Osteoblast (primary cell): ENCODE measurements around the gene UQCC2. TPM values are rescaled to one million over a fixed set of nuclear protein-coding genes. Genes with fewer than 3 reads are reported as not detected.
A peak's percentile ranks its signal among the peaks of the same experiment; 100 is the strongest.

Source experiments
- DNase-seq: peaks from one replicate; pipeline ENCODE4 v3.0.0; 2011; ENCODE audit warnings: low spot score, mixed read lengths; ENCODE audit not compliant: insufficient read length; ENCODE audit errors: missing footprints
- H2AFZ ChIP-seq: 2 replicates; pipeline ENCODE4 v1.6.0; 2011; ENCODE audit warnings: mild to moderate bottlenecking, low read length
- H3K27ac ChIP-seq: 2 replicates; pipeline ENCODE4 v1.5.1; 2011; ENCODE audit warnings: mild to moderate bottlenecking, low read depth, low read length, moderate library complexity
- H3K27me3 ChIP-seq: 2 replicates; pipeline ENCODE4 v1.6.0; 2012; ENCODE audit warnings: mild to moderate bottlenecking, control low read depth, inconsistent platforms, low read length, moderate library complexity; ENCODE audit not compliant: insufficient read depth
- H3K36me3 ChIP-seq: 2 replicates; pipeline ENCODE4 v1.5.1; 2011; ENCODE audit warnings: mild to moderate bottlenecking, low read length, control low read depth, moderate library complexity; ENCODE audit not compliant: insufficient read depth
- H3K4me1 ChIP-seq: 2 replicates; pipeline ENCODE4 v1.5.1; 2011; ENCODE audit warnings: mild to moderate bottlenecking, low read length, control low read depth, moderate library complexity; ENCODE audit not compliant: insufficient read depth
- H3K4me2 ChIP-seq: 2 replicates; pipeline ENCODE4 v1.6.0; 2011; ENCODE audit warnings: mild to moderate bottlenecking, low read length; ENCODE audit not compliant: insufficient read depth
- H3K4me3 ChIP-seq: fragments of 200-600 bp; sonication (generic); 3 replicates; pipeline ENCODE4 v1.5.1; 2012; ENCODE audit warnings: mild to moderate bottlenecking, low read length, inconsistent platforms; ENCODE audit not compliant: insufficient read depth
- H3K79me2 ChIP-seq: 2 replicates; pipeline ENCODE4 v1.6.0; 2012; ENCODE audit warnings: mild to moderate bottlenecking, low read length, control low read depth, inconsistent platforms; ENCODE audit not compliant: insufficient read depth
- H3K9me3 ChIP-seq: 2 replicates; pipeline ENCODE4 v1.5.1; 2011; ENCODE audit warnings: low read depth, low read length, control low read depth
- H4K20me1 ChIP-seq: 2 replicates; pipeline ENCODE4 v1.6.0; 2012; ENCODE audit warnings: mild to moderate bottlenecking, low read length, control low read depth; ENCODE audit not compliant: insufficient read depth
- CTCF ChIP-seq: IDR thresholded peaks from 2 replicates; pipeline ENCODE4 v1.5.1; 2011; ENCODE audit warnings: mild to moderate bottlenecking, low read depth, low read length, moderate library complexity; ENCODE audit errors: extremely low read depth
- total RNA-seq: library from RNA; depleted of rRNA; stranded (reverse); fragments of >200 nt; gene quantifications from 2 replicates; pipeline ENCODE4 v1.2.3, GENCODE V29; 2012

UQCC2 gene
- total RNA-seq, 1 donor = 15.2 TPM

DNA sequence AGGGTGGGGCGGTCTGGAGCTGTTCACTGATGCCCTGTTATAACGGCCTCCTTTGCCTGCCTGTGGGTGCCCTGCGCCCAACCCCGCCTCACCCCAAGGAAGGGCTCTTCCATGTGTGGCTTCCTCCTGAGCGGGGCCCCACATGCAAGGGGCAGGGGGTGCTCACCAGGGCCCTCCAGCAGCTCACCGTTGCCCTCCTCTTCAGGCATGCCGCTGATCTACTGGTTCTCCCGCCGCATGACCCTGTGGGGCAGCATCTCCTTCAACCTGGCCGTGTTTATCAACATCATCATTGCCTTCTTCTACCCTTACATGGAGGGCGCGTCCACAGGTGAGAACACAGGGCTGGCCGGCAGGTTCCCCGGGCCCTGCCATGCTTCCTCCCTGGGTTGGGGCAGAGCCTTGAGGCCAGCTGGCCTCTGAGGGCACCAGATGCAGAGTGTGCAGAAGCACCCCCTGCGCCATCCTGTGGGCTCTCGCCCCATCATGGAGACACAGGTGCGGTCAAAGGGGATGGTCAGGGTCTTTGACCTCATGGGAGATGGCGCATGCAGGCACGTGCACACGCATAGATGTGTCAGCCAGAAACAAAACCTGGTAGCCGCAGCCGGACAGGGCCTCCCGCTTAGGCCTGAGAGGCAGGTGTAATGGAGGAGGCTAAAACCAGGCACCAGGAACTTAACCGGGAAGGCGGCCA lies 22.9 kb downstream of the UQCC2 start:
- Histone ChIP-seq H3K4me2 (no peak overlapping the region), H3K79me2 (no peaks in the 10 kb centered on the region), H4K20me1 (no peaks in the 10 kb centered on the region), H3K36me3 (peaks cover 39% of the 10 kb centered on the region), H3K4me1 (peaks cover 18% of the 10 kb centered on the region), H3K4me3 (no peak overlapping the region), H3K27me3 (no peaks in the 10 kb centered on the region), H3K27ac (no peak overlapping the region), H3K9me3 (no peaks in the 10 kb centered on the region), H2AFZ (no peak overlapping the region)
- peak; percentile 59 for DNase-seq
- TF ChIP-seq CTCF = no peak

DNA sequence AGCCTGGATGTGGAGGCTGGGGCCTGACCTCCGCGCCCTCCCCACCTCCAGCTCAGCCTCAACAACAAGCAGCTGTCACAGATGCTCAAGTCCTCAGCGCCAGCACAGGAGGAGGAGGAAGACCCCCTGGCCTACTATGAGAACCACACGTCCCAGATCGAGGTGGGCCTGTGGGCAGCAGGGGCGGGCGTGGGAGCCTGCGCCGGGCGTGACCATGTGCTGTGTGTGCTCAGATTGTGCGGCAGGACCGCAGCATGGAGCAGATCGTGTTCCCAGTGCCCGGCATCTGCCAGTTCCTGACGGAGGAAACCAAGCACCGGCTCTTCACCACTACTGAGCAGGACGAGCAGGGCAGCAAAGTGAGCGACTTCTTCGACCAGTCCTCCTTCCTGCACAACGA lies 23.5 kb downstream of the UQCC2 start:
- DNase-seq = peak; percentile 76
- Histone ChIP-seq H3K9me3 (no peaks in the 10 kb centered on the region), H3K27me3 (no peaks in the 10 kb centered on the region), H3K4me1 (peaks cover 12% of the 10 kb centered on the region), H3K4me2 (no peak overlapping the region), H3K36me3 (peaks cover 36% of the 10 kb centered on the region), H3K79me2 (no peaks in the 10 kb centered on the region), H3K27ac (no peak overlapping the region), H2AFZ (no peak overlapping the region), H3K4me3 (no peak overlapping the region), H4K20me1 (no peaks in the 10 kb centered on the region)
- TF ChIP-seq CTCF = no peak

DNA sequence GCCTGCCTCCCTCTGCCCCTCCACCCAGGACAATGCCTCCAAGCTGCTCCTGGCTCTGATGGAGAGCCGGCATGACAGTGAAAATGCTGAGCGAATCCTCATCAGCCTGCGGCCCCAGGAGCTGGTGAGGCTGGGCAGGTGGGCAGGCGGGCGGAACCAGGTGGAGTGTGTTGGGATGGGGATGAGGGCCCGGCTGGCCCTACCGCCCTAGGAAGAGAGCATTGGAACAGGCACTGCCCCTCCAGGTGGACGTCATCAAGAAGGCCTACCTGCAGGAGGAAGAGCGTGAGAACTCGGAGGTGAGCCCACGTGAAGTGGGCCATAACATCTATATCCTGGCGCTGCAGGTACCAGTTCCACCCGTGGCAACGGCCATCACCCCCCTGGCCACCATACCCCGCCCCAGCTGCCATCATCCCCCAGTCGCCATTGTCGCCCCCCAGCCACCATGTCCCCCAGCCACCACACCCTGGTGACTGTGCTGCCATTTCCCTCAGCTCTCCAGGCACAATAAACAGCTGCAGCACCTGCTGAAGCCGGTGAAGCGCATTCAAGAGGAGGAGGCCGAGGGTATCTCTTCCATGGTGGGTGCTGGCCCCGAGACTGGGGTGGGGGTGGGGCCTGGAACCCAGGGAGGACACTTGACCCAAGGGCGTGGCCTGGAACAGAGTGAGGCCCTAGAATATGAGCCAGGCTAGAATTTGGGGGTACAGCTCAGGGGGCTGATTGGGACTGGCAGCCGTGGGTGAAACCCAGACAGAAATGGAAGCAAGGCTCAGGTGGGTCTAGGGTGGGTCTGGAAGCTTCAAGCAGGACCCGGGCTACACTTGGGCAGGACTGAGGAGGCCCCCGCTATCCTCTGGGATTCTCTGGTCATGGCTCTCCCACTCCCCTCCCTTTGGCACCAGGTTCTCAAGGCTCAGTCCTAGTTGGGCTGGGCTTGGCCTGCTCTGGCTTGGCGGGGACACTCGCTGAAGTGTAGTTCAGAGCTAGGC lies 24.2 kb downstream of the UQCC2 start:
- no peaks in the 10 kb centered on the region for H4K20me1 ChIP-seq
- H3K27me3 ChIP-seq = no peaks in the 10 kb centered on the region
- no peaks in the 10 kb centered on the region for H3K79me2 ChIP-seq
- DNase-seq = peak; percentile 80
- no peak overlapping the region for H2AFZ ChIP-seq
- H3K4me3 ChIP-seq = no peak overlapping the region
- no peaks in the 10 kb centered on the region for H3K9me3 ChIP-seq
- peaks cover 39% of the 10 kb centered on the region for H3K36me3 ChIP-seq
- H3K4me1 ChIP-seq = peaks cover 5% of the 10 kb centered on the region
- H3K4me2 ChIP-seq = no peak overlapping the region
- TF ChIP-seq CTCF = no peak
- H3K27ac ChIP-seq = no peak overlapping the region
